Activated T-cell treated with anti-CD3 and anti-CD28 coated beads, Interleukin-2, amount 50 U/mL, for 72 hours (primary cell): Measurements from ENCODE around the gene GRM8. TPM values are rescaled to one million over a fixed set of nuclear protein-coding genes. Genes with fewer than 3 reads are reported as not detected.
"Not testable (repeated sequence)": the region's sequence is repeated elsewhere in the genome, so short reads cannot be mapped to it uniquely, and the experiment has no call there.

ENCODE experiments used
- ATAC-seq, 2 donors: fragments of 150-1000 bp; cut with Tn5 transposase; replicated peaks in 1 of 2; 2 replicates each; pipeline ENCODE4 v1.10.0; 2021; ENCODE audit warnings: moderate library complexity in 2 of 2, mild to moderate bottlenecking in 1 of 2
- DNase-seq, 2 donors: peaks; one replicate each; pipeline ENCODE4 v3.0.0; 2021 to 2022; ENCODE audit warnings: mixed read lengths in 1 of 2
- H3K27ac Mint-ChIP-seq: one replicate; pipeline ENCODE4 v1.8.0; 2022; ENCODE audit warnings: mild to moderate bottlenecking, moderate library complexity, mixed read lengths
- H3K27me3 Mint-ChIP-seq: one replicate; pipeline ENCODE4 v1.8.0; 2022; ENCODE audit warnings: low read depth, mixed read lengths
- H3K36me3 Mint-ChIP-seq, 2 donors: one replicate each; pipeline ENCODE4 v1.8.0; 2022; ENCODE audit warnings: mixed read lengths in 2 of 2, mild to moderate bottlenecking in 1 of 2; ENCODE audit not compliant: insufficient read depth in 2 of 2
- H3K4me1 Mint-ChIP-seq: one replicate; pipeline ENCODE4 v1.8.0; 2022; ENCODE audit warnings: low read depth, mixed read lengths
- H3K4me3 Mint-ChIP-seq, 2 donors: one replicate each; pipeline ENCODE4 v1.8.0; 2022; ENCODE audit warnings: mild to moderate bottlenecking in 2 of 2, mixed read lengths in 2 of 2, moderate library complexity in 2 of 2
- H3K9me3 Mint-ChIP-seq, 2 donors: one replicate each; pipeline ENCODE4 v1.8.0; 2022; ENCODE audit warnings: mixed read lengths in 2 of 2
- total RNA-seq, 2 donors: library from RNA; stranded (reverse); gene quantifications; one replicate each; pipeline ENCODE4 v1.2.3, GENCODE V29; 2022

Gene GRM8
- total RNA-seq, 2 donors from 2014 or later: not detected

- not testable (repeated sequence) for H3K4me3 Mint-ChIP-seq, ATAC-seq, H3K9me3 Mint-ChIP-seq, DNase-seq, H3K4me1 Mint-ChIP-seq, H3K27ac Mint-ChIP-seq, H3K36me3 Mint-ChIP-seq, H3K27me3 Mint-ChIP-seq
Observed at GRCh38 chr7:126901041-126901765, 351.5 kb downstream of the GRM8 start.

DNA sequence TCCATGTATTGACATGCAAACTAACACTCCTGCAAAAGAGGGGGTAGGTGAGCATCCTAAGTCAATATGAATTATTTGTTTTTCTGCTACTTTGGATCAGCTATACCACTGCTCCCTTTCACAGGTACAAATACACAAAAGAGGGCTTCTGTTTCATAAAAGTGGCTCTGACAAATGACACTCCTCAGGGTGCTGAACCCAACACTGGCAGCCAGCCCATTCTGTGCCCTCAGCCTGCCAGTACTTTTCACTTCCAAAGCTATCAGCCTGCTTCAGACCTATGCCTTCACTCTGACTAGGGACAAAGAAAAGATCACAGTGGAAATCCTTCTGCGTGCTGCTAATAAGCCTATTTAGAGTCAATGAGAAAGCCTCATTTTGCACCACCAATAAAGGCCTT lies 364.8 kb downstream of the GRM8 start:
- not testable (repeated sequence) for DNase-seq, H3K4me1 Mint-ChIP-seq, H3K4me3 Mint-ChIP-seq, H3K36me3 Mint-ChIP-seq, H3K27ac Mint-ChIP-seq, H3K27me3 Mint-ChIP-seq, H3K9me3 Mint-ChIP-seq, ATAC-seq

DNA sequence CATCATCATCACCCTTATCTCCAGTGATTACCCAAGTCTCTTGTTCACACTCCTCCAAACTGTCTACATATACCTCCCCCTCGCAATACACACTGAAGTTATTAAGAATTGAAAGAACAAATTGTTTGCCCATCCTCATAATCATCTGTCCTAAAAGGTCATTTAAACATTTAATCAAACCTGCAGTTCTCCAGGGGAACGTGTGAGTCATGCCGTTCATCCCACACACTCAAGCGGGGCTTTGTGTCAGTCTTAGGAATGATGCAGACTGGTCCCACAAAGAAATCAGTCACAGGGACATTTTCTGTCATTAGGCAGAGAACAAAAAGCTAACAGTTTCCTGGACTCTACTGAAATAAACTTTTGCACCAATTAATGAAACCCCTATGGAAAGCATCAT lies 365.2 kb downstream of the GRM8 start:
- not testable (repeated sequence) for H3K4me1 Mint-ChIP-seq, DNase-seq, H3K27ac Mint-ChIP-seq, H3K36me3 Mint-ChIP-seq, H3K4me3 Mint-ChIP-seq, H3K27me3 Mint-ChIP-seq, ATAC-seq, H3K9me3 Mint-ChIP-seq

DNA sequence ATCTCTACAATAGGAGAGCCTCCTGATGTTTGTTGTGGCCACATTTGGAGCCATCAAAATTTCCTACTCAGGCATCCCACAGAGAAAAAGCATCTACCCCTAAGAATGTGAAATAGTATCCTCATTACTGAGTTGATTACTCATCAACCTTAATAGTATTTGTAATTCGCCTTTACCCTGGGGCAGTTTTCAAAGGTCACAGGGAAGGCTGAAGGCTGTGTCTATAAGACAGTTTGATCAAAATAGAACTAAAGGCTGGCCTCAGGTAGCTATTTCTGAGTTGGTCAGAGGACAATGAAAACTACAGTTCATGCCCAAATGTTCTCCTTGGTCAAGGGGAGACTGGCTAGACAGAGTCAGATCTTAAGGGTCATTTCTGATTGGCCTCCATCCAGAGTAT lies 370.0 kb downstream of the GRM8 start:
- DNase-seq, H3K36me3 Mint-ChIP-seq, H3K4me1 Mint-ChIP-seq, H3K4me3 Mint-ChIP-seq, H3K9me3 Mint-ChIP-seq, H3K27ac Mint-ChIP-seq, ATAC-seq, H3K27me3 Mint-ChIP-seq: not testable (repeated sequence)

- H3K4me3 Mint-ChIP-seq, DNase-seq, H3K27ac Mint-ChIP-seq, ATAC-seq, H3K36me3 Mint-ChIP-seq, H3K27me3 Mint-ChIP-seq, H3K4me1 Mint-ChIP-seq, H3K9me3 Mint-ChIP-seq: not testable (repeated sequence)
Observed at GRCh38 chr7:126881908-126882307, 370.8 kb downstream of the GRM8 start.

DNA sequence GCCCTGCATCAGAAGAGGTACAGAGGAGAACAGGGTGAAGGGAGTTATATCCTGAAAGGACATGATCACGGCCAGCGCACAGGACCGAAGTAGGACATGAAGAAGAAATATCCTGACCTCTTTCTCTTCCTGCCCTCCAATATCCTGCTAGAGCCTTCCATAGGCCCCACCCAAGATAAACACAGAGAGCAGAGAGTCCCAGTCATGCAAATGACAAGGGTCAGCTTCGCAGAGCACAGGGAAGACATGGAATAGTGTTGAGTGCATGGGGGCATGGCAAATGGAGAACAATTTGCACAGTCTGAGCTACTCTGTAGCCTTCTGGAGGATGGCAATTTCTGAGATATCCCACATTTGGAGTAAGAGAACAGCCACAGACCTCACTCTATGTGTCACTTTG lies 371.4 kb downstream of the GRM8 start:
- H3K4me1 Mint-ChIP-seq: no peaks in the 10 kb centered on the region
- H3K4me3 Mint-ChIP-seq: no peak overlapping the region
- no peak overlapping the region for H3K27ac Mint-ChIP-seq
- H3K27me3 Mint-ChIP-seq: no peaks in the 10 kb centered on the region
- ATAC-seq: no peak
- DNase-seq: no peak
- no peaks in the 10 kb centered on the region for H3K36me3 Mint-ChIP-seq
- H3K9me3 Mint-ChIP-seq: peaks cover 0 to 3% of the 10 kb centered on the region in 2 donors

DNA sequence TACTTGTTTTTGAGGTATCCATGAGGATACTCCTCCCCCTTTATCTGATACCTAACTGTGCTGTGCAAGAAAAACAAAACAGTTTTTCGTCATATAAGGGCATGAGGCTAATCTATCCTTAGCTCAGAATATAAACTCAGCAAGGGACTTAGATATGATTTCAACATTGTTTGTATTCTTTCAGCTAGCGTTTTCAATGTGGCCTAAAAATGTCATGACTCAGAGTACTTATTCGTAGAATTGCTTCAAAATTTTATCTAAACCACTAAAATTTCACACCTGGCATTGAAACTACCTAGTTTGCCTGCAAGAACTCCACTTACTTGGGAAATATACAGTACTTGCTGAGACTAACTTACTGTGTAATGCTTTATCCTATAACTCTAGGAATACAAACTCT lies 376.2 kb downstream of the GRM8 start:
- H3K4me3 Mint-ChIP-seq, H3K9me3 Mint-ChIP-seq, ATAC-seq, H3K27ac Mint-ChIP-seq, DNase-seq, H3K4me1 Mint-ChIP-seq, H3K27me3 Mint-ChIP-seq, H3K36me3 Mint-ChIP-seq: not testable (repeated sequence)

GRCh38 chr7:126856691-126857291 lies 395.9 kb downstream of the GRM8 start:
- DNase-seq: no peak
- Mint-ChIP-seq H3K27ac (no peak overlapping the region), H3K36me3 (no peaks in the 10 kb centered on the region), H3K27me3 (peaks cover 9% of the 10 kb centered on the region), H3K4me1 (no peaks in the 10 kb centered on the region), H3K9me3 (no peaks in the 10 kb centered on the region), H3K4me3 (no peak overlapping the region)
- no peak for ATAC-seq

GRCh38 chr7:126845331-126845730 lies 407.4 kb downstream of the GRM8 start:
- H3K4me1 Mint-ChIP-seq: no peaks in the 10 kb centered on the region
- no peaks in the 10 kb centered on the region for H3K27me3 Mint-ChIP-seq
- H3K9me3 Mint-ChIP-seq: peaks cover 0 to 4% of the 10 kb centered on the region in 2 donors
- H3K4me3 Mint-ChIP-seq: no peak overlapping the region
- H3K27ac Mint-ChIP-seq: no peak overlapping the region
- ATAC-seq (no peak), DNase-seq (no peak)
- no peaks in the 10 kb centered on the region for H3K36me3 Mint-ChIP-seq

- Mint-ChIP-seq H3K36me3 (no peaks in the 10 kb centered on the region), H3K4me3 (no peak overlapping the region), H3K9me3 (peaks cover 0 to 4% of the 10 kb centered on the region in 2 donors), H3K27ac (no peak overlapping the region), H3K27me3 (no peaks in the 10 kb centered on the region), H3K4me1 (no peaks in the 10 kb centered on the region)
- DNase-seq: no peak
- no peak for ATAC-seq
Observed at GRCh38 chr7:126843883-126844282, 408.9 kb downstream of the GRM8 start.

- H3K36me3 Mint-ChIP-seq: no peaks in the 10 kb centered on the region
- no peaks in the 10 kb centered on the region for H3K27me3 Mint-ChIP-seq
- ATAC-seq: no peak
- no peak overlapping the region for H3K4me3 Mint-ChIP-seq
- no peaks in the 10 kb centered on the region for H3K4me1 Mint-ChIP-seq
- H3K9me3 Mint-ChIP-seq: peaks cover 0 to 4% of the 10 kb centered on the region in 2 donors
- H3K27ac Mint-ChIP-seq: no peak overlapping the region
- DNase-seq: no peak
Observed at GRCh38 chr7:126843336-126843735, 409.4 kb downstream of the GRM8 start.

DNA sequence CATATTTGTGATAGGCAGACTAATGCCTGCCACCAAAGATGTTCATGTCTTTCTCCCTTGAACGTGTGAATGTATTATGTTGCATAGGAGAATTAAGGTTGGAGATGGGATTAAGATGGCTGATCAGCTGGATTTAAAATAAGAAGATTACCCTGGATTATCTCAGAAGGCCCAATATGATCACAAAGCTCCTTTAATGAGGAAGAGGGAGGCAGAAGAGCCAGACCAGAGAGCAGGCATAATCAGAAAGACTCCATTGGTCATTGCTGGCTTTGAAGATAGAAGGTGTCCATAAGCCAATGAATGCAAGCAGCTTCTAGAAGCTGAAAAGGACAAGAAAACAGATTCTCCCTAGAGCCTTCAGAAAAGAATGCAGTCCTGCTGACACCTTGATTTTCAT lies 410.3 kb downstream of the GRM8 start:
- H3K9me3 Mint-ChIP-seq: no peaks in the 10 kb centered on the region

GRCh38 chr7:126840869-126841268 lies 411.9 kb downstream of the GRM8 start:
- Mint-ChIP-seq H3K36me3 (no peaks in the 10 kb centered on the region), H3K4me1 (no peaks in the 10 kb centered on the region), H3K4me3 (no peak overlapping the region), H3K27me3 (no peaks in the 10 kb centered on the region), H3K9me3 (no peaks in the 10 kb centered on the region), H3K27ac (no peak overlapping the region)
- ATAC-seq: no peak
- no peak for DNase-seq

More for the DNA sequence above, 410.3 kb downstream of the GRM8 start:
- no peaks in the 10 kb centered on the region for H3K4me1 Mint-ChIP-seq
- no peak overlapping the region for H3K27ac Mint-ChIP-seq
- H3K4me3 Mint-ChIP-seq: no peak overlapping the region
- DNase-seq (no peak), ATAC-seq (no peak)
- H3K27me3 Mint-ChIP-seq: no peaks in the 10 kb centered on the region
- no peaks in the 10 kb centered on the region for H3K36me3 Mint-ChIP-seq

GRCh38 chr7:126839624-126840023 lies 413.1 kb downstream of the GRM8 start:
- Mint-ChIP-seq H3K27me3 (no peaks in the 10 kb centered on the region), H3K9me3 (no peaks in the 10 kb centered on the region), H3K4me1 (no peaks in the 10 kb centered on the region), H3K27ac (no peak overlapping the region), H3K4me3 (no peak overlapping the region), H3K36me3 (no peaks in the 10 kb centered on the region)
- no peak for ATAC-seq
- DNase-seq: no peak
